HG03280 (cell line): ENCODE data around the gene SH3RF3.

Source experiments
- ATAC-seq: cut with Tn5 transposase; IDR thresholded peaks from one replicate; pipeline ENCODE4 v1.9.1; 2021; ENCODE audit warnings: mild to moderate bottlenecking, moderate library complexity; ENCODE audit not compliant: unreplicated experiment

The SH3RF3 gene

DNA sequence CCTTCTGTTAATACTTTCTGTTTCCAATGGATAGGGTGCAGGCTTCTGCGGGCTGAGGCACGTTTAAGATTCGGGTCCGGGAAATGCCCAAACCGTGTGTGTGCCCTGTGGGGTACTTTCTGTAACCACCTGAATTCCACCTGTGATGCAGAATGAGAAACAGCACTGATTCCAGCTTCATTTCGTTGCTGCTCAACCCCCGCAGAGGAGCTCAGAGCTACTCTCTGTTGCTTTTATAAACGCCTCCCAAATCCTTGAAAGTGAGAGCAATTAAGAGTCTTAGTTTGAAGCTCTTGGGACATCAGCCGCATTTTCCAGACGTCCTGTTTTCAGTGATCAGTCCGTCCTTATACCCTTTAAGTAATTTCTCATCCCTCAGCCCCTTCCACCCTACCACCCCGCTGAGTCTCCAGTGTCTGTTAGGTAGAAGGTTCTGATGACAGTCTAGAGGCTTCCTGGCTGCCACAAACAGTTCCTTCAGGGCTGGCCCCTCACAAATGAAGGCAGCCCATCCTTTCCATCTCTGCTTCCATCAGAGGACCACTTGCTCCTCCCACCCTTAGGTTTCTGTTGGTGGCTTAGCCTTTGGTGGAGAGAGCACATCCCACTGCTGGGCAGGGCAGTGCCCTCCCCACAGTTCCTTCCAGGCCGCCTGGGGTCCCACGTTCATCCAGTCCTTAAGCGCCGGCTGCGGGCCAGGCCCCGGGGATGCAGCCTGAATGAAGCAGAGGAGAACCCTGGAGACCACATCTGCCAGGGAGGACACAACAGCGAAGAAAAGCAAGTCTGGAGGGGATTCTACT lies 254.7 kb downstream of the SH3RF3 start:
- no peak for ATAC-seq

DNA sequence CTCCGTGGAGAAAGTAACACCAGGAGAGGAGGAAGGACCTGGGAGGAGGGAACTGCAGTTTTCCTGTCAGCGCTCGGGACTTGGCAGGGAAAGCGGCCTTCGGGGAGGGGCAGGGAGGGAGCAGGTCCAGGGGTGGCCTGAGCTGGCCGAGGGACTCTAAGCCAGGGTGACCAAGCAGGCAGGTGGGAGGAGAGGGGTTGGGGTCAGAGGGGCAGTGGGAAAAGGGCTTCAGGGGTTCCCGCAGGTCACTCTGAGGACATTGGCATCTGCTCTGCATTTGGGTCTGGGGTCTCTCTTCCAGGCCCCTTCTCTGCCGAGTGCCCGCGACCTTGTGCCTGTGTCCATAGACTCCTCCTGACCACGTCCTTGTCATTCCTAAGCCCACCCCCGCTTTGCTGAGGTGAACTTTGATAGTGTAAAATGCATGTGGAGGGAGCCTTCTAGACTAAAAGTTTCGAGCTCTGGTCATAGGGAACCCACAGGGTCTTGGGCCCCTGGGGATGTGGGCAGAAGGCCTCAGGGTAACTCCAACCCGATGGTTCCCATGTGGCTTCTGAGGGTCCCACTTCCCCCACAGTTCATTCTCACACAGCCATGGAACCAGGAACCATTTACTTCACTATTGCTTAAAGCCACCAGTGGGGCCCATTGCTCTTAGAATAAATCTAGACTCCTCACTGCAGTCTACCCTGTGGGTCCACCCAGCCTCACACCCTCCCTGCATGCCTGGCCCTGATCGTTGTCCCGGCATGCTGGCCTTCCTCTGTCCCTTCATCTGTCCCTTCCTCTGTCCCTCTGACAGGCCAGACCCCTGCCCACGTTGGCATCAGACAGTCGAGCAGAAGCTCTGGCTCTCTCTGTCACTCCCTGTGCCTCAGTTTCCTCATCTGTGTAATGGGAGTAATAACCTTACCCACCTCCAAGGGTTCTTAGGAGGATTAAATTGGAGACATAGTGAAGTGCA lies 255.6 kb downstream of the SH3RF3 start:
- ATAC-seq: no peak

DNA sequence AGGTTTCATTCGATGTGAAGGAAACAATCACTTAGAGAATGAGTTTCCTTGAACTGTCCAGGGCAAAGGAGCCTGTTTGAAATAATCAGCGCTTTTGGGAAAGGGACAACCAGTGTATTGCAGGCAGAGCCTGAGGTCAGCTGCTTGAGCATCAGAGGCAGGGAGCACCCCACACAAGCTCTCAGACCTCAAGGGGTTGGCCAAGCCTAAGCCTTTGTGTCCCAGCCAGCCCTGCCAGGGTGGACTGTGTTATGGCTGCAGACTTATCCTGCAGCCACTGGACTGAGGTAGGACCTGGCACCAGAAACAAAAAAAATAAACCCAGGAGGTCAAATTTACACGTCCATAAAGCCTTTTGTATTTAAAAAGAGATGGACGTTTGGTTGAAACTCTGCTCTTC lies 256.5 kb downstream of the SH3RF3 start:
- ATAC-seq: no peak

DNA sequence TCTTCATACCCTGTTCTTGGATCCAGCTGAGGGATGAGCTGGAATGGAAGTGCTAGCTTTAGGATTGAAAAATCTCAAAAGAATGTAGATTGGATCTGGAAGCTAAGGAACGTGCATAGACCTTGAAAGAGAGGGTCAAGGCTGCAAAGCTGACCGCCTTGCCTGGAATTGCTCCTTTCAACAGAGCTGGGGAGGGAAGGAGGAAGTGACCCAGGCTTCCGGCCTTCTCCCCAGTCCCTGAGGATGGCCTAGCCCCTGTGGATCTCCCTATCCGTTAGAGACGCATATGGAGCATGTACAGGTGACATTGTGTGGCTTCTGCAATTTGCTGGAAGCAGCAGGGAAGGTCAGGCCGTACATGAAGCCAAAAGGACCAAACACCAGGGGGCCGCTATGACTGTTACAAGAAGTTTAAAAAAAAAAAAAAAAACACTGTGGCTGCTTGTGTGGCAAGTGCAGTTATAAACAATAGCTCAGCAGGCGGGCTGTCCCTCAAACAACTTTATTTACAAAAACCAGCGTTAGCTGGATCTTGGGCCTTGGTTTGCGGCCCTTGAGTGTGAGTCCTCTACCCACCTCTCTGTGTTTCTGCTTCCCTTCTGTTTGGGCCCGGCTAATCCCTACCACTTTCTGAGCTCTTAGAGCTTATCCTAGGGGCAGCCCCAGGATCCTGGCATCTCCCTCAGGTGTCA lies 257.1 kb downstream of the SH3RF3 start:
- no peak for ATAC-seq

DNA sequence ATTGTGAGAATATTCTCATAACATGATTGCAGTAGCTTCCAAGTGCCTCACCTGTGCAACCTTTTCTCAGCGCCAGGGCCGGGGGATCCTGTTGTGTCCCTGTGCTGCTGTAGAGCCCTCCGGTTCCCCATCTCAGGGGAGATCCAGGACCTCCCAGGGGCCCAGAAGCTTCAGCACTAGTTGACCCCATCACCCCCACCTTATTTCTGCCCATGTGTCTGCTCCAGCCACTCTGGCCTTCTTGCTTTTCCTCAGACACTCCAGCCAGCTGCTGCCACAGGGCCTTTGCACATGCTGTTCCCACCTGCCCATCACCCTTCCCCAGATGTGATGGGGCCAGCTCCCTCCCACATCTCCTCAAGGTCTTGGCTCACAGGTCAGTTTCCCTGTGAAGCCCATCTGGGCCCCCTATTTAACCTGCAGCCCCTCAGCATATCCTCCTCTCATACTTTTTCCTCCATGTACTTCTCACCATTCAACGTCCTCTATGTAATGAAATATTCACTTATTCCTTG lies 258.3 kb downstream of the SH3RF3 start:
- no peak for ATAC-seq

DNA sequence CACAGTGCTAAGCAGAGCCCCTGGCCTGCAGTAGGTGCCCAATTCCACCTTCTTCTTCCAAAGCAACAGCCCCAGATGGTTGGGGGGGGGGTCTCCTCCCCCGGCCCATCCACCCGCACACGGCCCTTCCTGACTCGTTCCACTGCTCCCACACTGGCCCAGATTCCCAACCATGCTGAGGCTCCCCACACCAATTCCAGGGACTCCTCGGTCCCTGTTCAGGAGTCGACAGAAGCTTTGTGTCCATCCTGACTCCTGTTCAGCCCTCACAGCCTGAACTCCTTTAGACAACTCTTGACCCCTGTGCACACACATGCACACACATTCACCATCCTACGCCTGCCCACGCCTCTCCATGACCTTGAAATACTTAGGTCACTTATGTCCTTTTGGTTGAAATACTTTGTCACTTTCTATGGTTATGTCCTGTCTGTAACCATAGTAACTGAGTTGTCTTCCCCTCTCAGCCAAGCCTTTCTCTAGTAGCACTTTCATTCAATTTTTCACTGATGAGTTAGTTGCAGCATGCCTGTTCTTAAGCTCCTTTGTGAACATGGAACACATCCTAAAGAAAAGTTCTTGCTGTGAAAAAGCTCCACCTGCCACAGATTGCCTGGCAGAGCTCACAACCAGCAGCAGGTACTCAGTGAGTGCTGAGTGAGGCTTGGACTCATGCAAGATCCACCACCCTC lies 258.9 kb downstream of the SH3RF3 start:
- ATAC-seq: no peak

DNA sequence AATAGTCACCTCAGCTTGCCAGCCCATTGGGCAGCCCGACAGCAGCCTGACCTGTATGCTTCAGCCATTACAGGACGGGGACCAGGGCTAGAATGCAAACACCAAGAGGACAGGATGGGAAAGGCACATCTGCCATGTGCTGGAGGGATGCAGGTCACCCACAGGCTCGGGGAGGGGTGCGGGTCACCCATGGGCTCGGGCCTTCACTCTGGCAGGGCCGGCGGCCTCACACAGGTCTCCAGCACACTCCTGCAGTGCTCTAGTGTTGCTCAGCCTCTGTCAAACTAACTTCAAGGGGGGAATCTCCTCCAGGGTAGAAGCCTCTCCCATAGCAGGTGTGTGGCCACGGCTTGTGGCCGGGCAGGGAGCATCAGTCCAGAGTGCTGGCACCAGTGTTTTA lies 262.2 kb downstream of the SH3RF3 start:
- no peak for ATAC-seq

DNA sequence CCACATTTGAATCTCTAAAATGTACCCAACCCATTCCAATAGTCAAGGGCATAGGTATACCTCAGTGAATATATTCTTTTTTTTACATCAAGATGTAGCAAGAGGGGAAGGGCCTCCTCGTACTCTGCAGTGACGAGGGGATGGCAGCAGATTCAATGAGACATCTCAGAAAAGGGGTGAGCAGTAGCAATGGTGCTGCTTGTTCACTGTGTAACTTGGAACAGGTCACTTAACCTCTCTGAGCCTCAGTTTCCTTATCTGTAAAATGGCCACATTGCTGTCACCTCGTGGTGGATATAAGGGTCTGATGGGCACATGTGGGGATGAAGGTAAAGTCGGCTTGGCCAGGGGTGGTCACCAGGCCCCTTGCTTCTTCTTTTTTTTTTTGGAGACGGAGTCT lies 263.1 kb downstream of the SH3RF3 start:
- ATAC-seq: no peak

DNA sequence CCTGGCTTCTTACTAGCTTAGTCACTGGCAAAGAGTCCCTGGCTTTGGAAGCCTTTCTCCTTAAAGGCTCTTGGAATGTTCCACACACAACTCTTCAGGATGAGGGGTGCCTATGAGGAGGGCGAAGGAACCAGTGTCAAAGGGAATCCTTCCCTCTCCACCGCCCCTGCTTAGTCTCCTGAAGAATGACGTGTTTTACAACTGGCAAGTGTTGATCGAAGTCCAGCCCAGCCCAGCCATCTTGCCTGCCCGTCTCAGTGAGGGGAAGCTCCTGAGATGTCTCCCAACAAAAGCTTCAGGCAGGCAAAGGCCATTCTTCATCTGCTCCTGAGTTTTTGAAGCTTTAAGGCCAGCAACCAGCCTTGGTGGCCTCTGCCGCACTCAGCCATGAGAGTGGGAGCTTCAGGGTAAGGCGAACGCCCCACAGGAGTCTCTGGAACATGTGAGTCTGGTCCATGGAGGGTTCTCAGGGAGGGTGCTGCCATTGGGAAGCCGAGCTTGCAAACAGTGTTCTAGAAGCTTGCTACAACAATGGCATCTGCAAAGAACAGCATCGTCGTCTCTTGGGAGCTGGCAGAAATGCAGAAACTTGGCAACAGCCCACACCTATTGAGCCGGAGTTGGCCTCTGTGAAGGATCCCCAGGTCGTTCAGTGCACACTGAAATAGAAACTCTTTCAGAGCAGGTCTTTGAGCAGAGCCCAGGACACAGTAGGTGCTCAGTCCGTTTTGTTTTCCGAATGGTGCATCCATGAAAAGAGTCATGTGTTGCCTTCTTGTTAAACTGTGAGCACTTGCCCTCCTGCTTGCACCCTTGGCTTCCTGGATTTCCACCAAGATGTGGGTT lies 264.0 kb downstream of the SH3RF3 start:
- no peak for ATAC-seq

DNA sequence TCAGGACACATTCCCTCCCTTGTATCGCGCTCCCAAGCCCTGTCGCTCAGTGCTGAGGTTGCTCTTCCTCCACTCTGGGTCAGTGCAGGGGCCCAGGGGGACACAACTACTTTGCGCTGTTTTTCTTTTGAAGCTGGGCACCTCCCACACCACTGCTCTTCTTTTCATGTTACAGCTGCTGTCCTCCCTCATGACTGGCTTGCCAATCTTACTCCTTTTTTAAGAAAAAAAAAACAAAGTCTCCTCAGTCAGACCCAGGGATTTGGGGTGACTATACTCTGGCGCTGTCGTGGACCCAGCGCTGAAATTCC lies 264.6 kb downstream of the SH3RF3 start:
- ATAC-seq: no peak

DNA sequence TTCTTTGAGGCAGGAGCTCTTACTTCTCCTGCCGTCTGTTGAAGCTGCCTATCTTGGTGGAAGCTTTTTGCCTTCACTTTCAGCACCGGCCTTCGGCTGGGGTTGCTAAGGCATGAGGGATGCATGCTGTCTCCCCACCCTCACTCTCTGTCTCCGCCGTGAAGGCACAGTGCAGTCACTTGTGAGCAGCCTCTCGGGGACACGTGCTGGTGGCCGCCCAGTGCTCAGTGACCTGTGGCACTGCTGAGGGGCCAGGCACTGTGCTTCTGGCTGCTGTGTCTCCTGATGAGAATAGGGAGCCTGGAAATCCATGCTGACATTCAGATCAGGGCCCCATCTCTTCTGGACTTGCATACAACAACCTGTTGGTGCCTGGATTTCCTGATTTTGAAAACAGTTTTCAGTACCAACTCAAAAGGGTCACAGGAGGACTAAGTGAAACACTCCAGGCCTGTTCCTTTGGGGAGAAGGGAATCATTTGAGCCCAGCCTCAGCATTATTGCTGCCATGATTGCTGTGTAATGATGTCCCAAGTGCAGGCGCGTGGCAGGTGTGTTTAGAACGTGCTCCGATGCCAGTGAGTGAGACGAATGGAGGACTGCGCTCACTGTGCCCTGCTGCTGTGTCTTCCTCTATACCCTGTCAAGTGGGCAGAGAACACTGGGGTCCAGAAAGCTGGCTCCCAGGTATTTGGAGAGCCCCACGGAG lies 266.6 kb downstream of the SH3RF3 start:
- no peak for ATAC-seq

DNA sequence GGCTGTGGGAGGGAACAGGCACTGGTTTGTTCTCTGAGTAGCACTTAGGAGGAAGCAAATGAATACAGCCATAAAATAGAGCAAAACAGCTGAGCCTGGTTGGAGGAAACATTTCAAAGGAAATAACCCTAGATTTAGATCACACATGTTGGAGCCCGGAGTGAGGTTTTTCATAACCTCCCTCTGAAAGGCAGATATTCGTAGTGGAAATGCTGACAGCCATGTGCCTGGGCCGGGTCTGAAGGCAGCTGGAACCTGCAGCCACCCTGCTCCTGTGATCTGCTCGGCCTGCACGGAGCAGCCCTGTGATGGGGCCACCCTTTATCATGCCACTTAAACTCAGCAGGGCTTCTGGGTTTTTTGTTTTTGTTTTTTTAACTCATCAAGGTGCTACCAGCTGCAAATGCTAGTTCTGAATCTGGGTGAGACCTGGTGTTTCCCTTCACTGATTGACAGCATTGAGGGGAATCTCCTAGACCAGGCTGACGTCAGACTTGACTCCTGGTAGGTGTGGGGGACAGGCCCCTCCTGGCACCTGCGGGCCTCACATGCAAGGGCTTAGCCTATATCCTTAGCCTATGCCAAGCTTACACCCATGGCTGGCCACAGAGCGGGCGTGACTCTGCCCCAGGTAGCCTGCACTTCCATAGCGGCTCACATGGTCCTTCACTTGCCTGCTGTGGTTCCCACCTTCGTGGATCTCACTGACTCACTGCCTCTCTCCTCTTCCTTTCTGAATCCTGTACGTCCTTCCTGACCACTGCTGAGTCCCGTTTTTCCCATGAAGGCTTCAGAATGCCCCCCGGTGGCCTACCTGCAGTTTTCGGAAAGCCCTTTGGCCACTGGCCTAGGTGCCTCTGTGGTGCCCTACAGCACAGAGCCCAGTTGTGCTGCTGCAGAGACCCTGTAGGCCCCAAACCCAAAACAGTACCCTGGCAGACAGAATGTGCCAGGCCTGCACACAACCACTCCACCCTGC lies 267.5 kb downstream of the SH3RF3 start:
- ATAC-seq: no peak

DNA sequence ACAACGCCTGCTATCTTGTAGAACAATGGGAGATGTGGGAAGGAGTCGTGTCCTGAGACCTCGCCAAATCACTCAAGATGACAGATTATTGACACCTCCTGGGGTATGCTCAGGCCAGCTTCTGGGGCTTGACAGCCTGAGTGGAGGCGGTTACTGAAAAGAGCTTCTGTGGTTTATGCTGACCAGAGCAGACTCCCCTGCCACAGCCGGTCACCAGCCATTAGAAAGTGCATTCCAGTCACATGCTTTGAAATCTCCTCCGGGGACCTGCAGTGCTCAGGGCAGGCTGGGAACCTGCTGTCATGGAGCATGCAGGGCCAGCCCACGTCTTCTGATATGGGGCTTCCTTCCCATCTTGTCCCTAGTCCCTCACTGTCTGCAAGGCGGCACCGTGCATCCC lies 268.9 kb downstream of the SH3RF3 start:
- ATAC-seq: no peak

DNA sequence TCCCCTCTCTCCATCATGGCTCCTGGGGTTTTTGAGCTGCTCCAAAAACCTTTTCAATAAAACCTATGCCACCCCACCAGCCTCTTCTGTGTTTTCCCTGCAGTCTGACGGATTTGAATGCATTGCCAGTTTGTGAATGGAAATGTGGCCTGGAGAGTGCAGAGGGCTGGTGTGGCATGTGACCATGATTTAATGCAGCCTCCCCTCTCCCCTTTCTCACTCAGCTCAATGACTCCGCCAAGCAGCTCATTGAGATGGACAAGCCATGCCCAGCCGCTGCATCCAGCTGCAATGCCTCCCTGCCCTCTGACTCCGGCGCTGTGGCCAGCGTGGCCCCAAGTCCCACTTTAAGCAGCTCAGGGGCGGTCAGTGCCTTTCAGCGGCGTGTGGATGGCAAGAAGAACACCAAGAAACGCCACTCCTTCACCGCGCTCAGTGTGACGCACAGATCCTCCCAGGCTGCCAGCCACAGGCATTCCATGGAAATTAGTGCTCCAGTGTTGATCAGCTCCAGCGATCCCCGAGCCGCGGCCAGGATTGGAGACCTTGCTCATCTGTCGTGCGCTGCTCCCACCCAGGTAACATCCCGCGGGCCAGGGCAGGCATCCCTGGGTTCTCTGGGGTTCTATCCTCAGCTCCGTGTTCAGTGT lies 269.5 kb downstream of the SH3RF3 start:
- no peak for ATAC-seq

DNA sequence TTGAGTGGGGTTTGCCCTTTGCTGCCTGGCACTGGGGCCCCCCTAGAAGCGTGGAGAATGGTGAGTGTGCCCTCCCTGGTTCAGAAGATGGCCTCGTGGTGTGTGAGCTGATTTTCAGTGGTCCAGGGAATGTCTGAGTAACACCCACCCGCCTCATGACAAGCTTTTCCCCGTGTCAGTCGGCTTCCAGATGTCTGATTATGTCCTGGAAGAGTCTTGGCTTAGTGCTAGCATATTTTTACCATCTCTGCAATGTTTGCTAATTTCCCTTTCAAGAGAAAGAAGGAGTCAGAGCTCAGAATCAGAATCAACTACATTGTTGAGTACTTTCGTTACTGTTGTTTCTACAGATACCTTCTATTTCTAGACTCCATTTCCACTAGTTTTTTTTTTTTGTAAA lies 270.1 kb downstream of the SH3RF3 start:
- ATAC-seq: no peak

DNA sequence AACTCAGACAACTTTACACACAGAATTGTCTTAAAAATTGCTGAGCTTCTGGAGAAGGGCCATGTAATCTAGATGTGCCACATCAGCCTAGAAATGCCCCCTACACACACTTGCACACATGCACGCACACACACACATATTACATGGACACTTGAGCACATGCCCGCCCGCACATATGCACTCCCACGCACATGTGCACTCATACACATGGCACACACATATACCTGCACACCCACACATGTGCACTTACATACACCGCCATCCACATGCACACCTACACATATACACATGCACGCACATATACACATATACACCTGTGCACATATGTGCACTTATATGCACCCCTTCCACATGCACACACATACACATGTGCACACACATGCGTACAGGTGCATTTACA lies 271.1 kb downstream of the SH3RF3 start:
- ATAC-seq: no peak

DNA sequence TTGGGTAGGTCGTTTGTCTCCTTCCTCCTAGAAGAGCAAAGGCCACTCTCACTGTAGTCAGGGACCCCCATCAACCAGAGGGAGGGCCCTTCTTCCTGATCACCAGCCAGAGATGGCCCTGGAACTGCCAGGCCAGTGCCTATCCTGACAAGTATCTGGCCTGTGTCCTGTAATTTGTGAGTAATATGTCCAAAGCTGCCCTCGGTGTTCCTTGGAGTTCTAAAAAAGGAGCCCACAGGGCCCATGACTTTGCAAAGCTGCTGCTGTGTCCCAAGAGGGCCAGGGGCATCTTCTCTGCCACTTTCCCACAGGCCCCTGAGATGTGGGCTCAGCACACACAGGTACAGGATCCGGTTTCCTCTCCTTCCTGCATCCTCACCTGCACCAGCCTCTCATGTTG lies 272.4 kb downstream of the SH3RF3 start:
- ATAC-seq: no peak

DNA sequence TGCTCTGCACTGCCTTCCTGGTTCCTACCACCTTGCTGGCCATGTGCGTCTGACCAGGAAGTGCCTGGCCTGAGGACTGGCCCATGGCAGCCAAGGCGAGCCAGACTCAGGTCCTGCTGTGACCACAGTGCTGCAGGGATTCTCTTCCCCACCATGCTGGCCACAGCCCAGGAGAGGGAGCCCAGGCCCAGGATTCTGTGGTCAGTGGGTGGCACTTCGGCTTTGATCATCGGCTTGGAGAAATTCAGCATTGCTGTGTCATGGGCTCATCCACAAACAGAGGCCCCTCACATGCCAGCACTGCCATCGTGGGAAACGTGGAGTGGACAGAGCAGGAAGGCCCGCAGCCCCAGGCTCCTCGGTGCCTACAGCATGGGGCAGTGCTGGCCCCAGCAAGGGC lies 273.2 kb downstream of the SH3RF3 start:
- no peak for ATAC-seq
